Suprapubic skin (tissue), 4 donors: ENCODE data around the gene ZNRD2. TPM values are rescaled to one million over a fixed set of nuclear protein-coding genes. Genes with fewer than 3 reads are reported as not detected.
A peak's percentile ranks its signal among the peaks of the same experiment; 100 is the strongest.
"Not testable (repeated sequence)": the region's sequence is repeated elsewhere in the genome, so short reads cannot be mapped to it uniquely, and the experiment has no call there.

Experiments
- DNase-seq, 2 donors: peaks; one replicate each; pipeline ENCODE4 v3.0.0-alpha.2; 2019; ENCODE audit warnings: low spot score in 2 of 2
- H3K27ac ChIP-seq: fragments of 200-600 bp; sonication (generic); one replicate; pipeline ENCODE4 v1.5.1; 2019
- H3K27me3 ChIP-seq: fragments of 200-600 bp; sonication (generic); one replicate; pipeline ENCODE4 v1.5.1; 2019
- H3K36me3 ChIP-seq: fragments of 200-600 bp; sonication (generic); one replicate; pipeline ENCODE4 v1.5.1; 2019
- H3K4me1 ChIP-seq: fragments of 200-600 bp; sonication (generic); one replicate; pipeline ENCODE4 v1.5.1; 2019
- H3K4me3 ChIP-seq: fragments of 200-600 bp; sonication (generic); one replicate; pipeline ENCODE4 v1.5.1; 2019; ENCODE audit warnings: mild to moderate bottlenecking
- H3K9me3 ChIP-seq: fragments of 200-600 bp; sonication (generic); one replicate; pipeline ENCODE4 v1.5.1; 2019
- CTCF ChIP-seq, 2 donors: fragments of 200-600 bp in 1 of 2; fragments of 450-650 bp in 1 of 2; sonication (generic) in 1 of 2; IDR thresholded peaks; one replicate each; pipeline ENCODE4 v1.5.1; 2016 to 2019; ENCODE audit warnings: antibody characterized with exemption in 2 of 2, mild to moderate bottlenecking in 1 of 2, moderate library complexity in 1 of 2
- EP300 ChIP-seq: sonication (generic); formaldehyde crosslinking; IDR thresholded peaks from one replicate; pipeline ENCODE4 v1.6.1; 2017; ENCODE audit warnings: antibody characterized with exemption
- POLR2A ChIP-seq, 2 donors: fragments of 450-650 bp; IDR thresholded peaks; one replicate each; pipeline ENCODE4 v1.6.1; 2017; ENCODE audit warnings: antibody characterized with exemption in 2 of 2, mild to moderate bottlenecking in 2 of 2, moderate library complexity in 2 of 2
- POLR2AphosphoS5 ChIP-seq, 3 donors: sonication (generic); formaldehyde crosslinking; IDR thresholded peaks; one replicate each; pipeline ENCODE4 v1.6.1; 2017; ENCODE audit warnings: antibody characterized with exemption in 3 of 3
- WGBS: methylation state at CpG from one replicate; pipeline ENCODE4 v1.1.5; 2018; 5-methylcytosine and 5-hydroxymethylcytosine counted together
- total RNA-seq, 4 donors: library from RNA; depleted of rRNA; stranded (reverse); fragments of >200 nt; gene quantifications; one replicate each; pipeline ENCODE4 v1.1.0, GENCODE V29; 2016

ZNRD2 gene
- 10 to 100 TPM; 60.9 to 97.4 (median 77.9) TPM for total RNA-seq

GRCh38 chr11:65569973-65570918, at the start of gene ZNRD2:
ZNRD2 (plus strand) TSS chr11:65570477; CDS start chr11:65570492, 15 bp downstream.
- H3K27me3 ChIP-seq, result no peaks in the 10 kb centered on the region
- WGBS, result 3% methylated on average over 6 of the region's 89 CpGs
- H3K4me1 ChIP-seq, result peaks cover 73% of the 10 kb centered on the region
- no peaks in the 10 kb centered on the region for H3K9me3 ChIP-seq
- H3K36me3 ChIP-seq, result peaks cover 3% of the 10 kb centered on the region
- TF ChIP-seq CTCF (IDR thresholded peaks at IDR 0.05), result peak in 1 of 2 donors; percentile 29
- peak in 1 of 2 donors; percentile 59 for TF ChIP-seq POLR2A (IDR thresholded peaks at IDR 0.05)
- TF ChIP-seq EP300, result no peak
- peak; percentile 72 to 94 (median 85) for TF ChIP-seq POLR2AphosphoS5 (IDR thresholded peaks at IDR 0.05)
- H3K4me3 ChIP-seq, result peak within 1 kb of the TSS; percentile 94
- DNase-seq, result peak; percentile 99
- peak within 1 kb of the TSS; percentile 92 for H3K27ac ChIP-seq

GRCh38 chr11:65521777-65522521, 48.3 kb upstream of the ZNRD2 start:
- DNase-seq, result peak in 1 of 2 donors; percentile 55
- not testable (repeated sequence) for H3K36me3 ChIP-seq, H3K27me3 ChIP-seq, H3K27ac ChIP-seq, H3K9me3 ChIP-seq, H3K4me3 ChIP-seq
- 83% methylated on average over 20 of the region's 20 CpGs for WGBS
- H3K4me1 ChIP-seq, result peaks cover 23% of the 10 kb centered on the region

GRCh38 chr11:65522718-65523630, 47.3 kb upstream of the ZNRD2 start:
- H3K27ac ChIP-seq, H3K9me3 ChIP-seq, H3K27me3 ChIP-seq, DNase-seq, H3K4me3 ChIP-seq: not testable (repeated sequence)
- peaks cover 23% of the 10 kb centered on the region for H3K4me1 ChIP-seq
- WGBS, result 76% methylated on average over 18 of the region's 18 CpGs
- peaks cover 17% of the 10 kb centered on the region for H3K36me3 ChIP-seq

- not testable (repeated sequence) for H3K4me3 ChIP-seq, H3K9me3 ChIP-seq, H3K27me3 ChIP-seq, DNase-seq
- Histone ChIP-seq H3K4me1 (peaks cover 23% of the 10 kb centered on the region), H3K36me3 (peaks cover 22% of the 10 kb centered on the region), H3K27ac (peak overlapping the region; percentile 59)
- WGBS, result 88% methylated on average over 7 of the region's 7 CpGs
Observed at GRCh38 chr11:65523631-65523968, 46.7 kb upstream of the ZNRD2 start.

- H3K9me3 ChIP-seq, result no peaks in the 10 kb centered on the region
- H3K4me3 ChIP-seq, result peak overlapping the region; percentile 85
- no peaks in the 10 kb centered on the region for H3K27me3 ChIP-seq
- 31% methylated on average over 12 of the region's 12 CpGs for WGBS
- H3K27ac ChIP-seq, result peak overlapping the region; percentile 59
- peaks cover 28% of the 10 kb centered on the region for H3K36me3 ChIP-seq
- peaks cover 23% of the 10 kb centered on the region for H3K4me1 ChIP-seq
- DNase-seq, result peak in 1 of 2 donors; percentile 87
- TF ChIP-seq POLR2AphosphoS5 (IDR thresholded peaks at IDR 0.05) (no peak), EP300 (no peak), POLR2A (IDR thresholded peaks at IDR 0.05) (no peak), CTCF (IDR thresholded peaks at IDR 0.05) (no peak)
Observed at GRCh38 chr11:65524014-65524740, 46.1 kb upstream of the ZNRD2 start.
